HEK293T (cell line): Measurements from ENCODE around the gene CIDEA.

Experiments used
- CTCF ChIA-PET: fragments of 350-600 bp; formaldehyde crosslinking; extraction: SDS; loops from one replicate; lab custom pipeline; 2021; ENCODE audit warnings: antibody characterized with exemption, inconsistent platforms; lab: Yijun Ruan, JAX
- POLR2A ChIA-PET: fragments of 350-600 bp; formaldehyde crosslinking; extraction: SDS; loops from one replicate; lab custom pipeline; 2020; ENCODE audit warnings: antibody characterized with exemption, inconsistent platforms; lab: Yijun Ruan, JAX
- DNase-seq: peaks from one replicate; pipeline ENCODE4 v3.0.0; 2012; ENCODE audit warnings: mixed read lengths; ENCODE audit errors: extremely low spot score
- ARNT ChIP-seq: fragments of 450-650 bp; IDR thresholded peaks from 2 replicates; pipeline ENCODE4 v1.6.1; 2017; ENCODE audit warnings: mild to moderate bottlenecking
- BHLHE40 ChIP-seq: fragments of 450-650 bp; IDR thresholded peaks from 2 replicates; pipeline ENCODE4 v1.6.1; 2016; ENCODE audit warnings: mild to moderate bottlenecking, moderate library complexity, borderline replicate concordance
- CTBP1 ChIP-seq: fragments of 450-650 bp; IDR thresholded peaks from 2 replicates; pipeline ENCODE4 v1.6.1; 2016; ENCODE audit warnings: borderline replicate concordance
- ELF4 ChIP-seq: fragments of 450-650 bp; IDR thresholded peaks from 2 replicates; pipeline ENCODE4 v1.6.1; 2017; ENCODE audit warnings: antibody characterized with exemption
- FOXA1 ChIP-seq: fragments of 450-650 bp; IDR thresholded peaks from 2 replicates; pipeline ENCODE4 v1.6.1; 2016; ENCODE audit warnings: mild to moderate bottlenecking
- FOXK2 ChIP-seq: fragments of 450-650 bp; IDR thresholded peaks from 2 replicates; pipeline ENCODE4 v1.6.1; 2016; ENCODE audit warnings: mild to moderate bottlenecking
- HDGF ChIP-seq: fragments of 450-650 bp; IDR thresholded peaks from 2 replicates; pipeline ENCODE4 v1.6.1; 2017; ENCODE audit warnings: antibody characterized with exemption, borderline replicate concordance
- L3MBTL2 ChIP-seq: fragments of 450-650 bp; conservative IDR thresholded peaks from 2 replicates; pipeline ENCODE4 v1.6.1; 2016; ENCODE audit warnings: mild to moderate bottlenecking
- LEF1 ChIP-seq: fragments of 450-650 bp; IDR thresholded peaks from 2 replicates; pipeline ENCODE4 v1.6.1; 2017; ENCODE audit warnings: mild to moderate bottlenecking, borderline replicate concordance
- NFRKB ChIP-seq: fragments of 450-650 bp; IDR thresholded peaks from 2 replicates; pipeline ENCODE4 v1.6.1; 2016; ENCODE audit warnings: mild to moderate bottlenecking, moderate library complexity
- PKNOX1 ChIP-seq: fragments of 450-650 bp; IDR thresholded peaks from 2 replicates; pipeline ENCODE4 v1.6.1; 2016
- SP1 ChIP-seq: fragments of 450-650 bp; IDR thresholded peaks from 2 replicates; pipeline ENCODE4 v1.6.1; 2017
- SUZ12 ChIP-seq: fragments of 450-650 bp; IDR thresholded peaks from 2 replicates; pipeline ENCODE4 v1.6.1; 2016; ENCODE audit warnings: mild to moderate bottlenecking
- TARDBP ChIP-seq: fragments of 450-650 bp; IDR thresholded peaks from 2 replicates; pipeline ENCODE4 v1.6.1; 2016
- ZNF384 ChIP-seq: fragments of 450-650 bp; IDR thresholded peaks from 2 replicates; pipeline ENCODE4 v1.6.1; 2016

Gene CIDEA

GRCh38 chr18:12271376-12272235 is 17.4 kb downstream of the CIDEA start:
- peak; percentile 74 for DNase-seq
- ChIA-PET CTCF (interaction anchor here (0.5 to 2.0 kb wide), 8 partner anchors 9 to 139 kb away, joined by 3 to 5 read pairs (median 3); no protein-coding TSS in a partner anchor), POLR2A (interaction anchor here (0.6 to 1.2 kb wide), 8 partner anchors 11 to 106 kb away, joined by 3 to 6 read pairs (median 3); partner anchors contain the start of gene AFG3L2)
- TF ChIP-seq SP1 (no peak), ARNT (no peak), ZNF384 (no peak), ELF4 (0 out of 2 replicates have a peak, but pooled peaks have one; percentile 35), PKNOX1 (no peak), NFRKB (no peak), L3MBTL2 (peak; percentile 32; the same call in 1 of the 2 replicates)

- no peak for TF ChIP-seq ZNF384
- TF ChIP-seq L3MBTL2 = no peak
- no peak for TF ChIP-seq SP1
- CTCF ChIA-PET = no interaction called here
- DNase-seq = no peak
- POLR2A ChIA-PET = no interaction called here
Observed at GRCh38 chr18:12274793-12275192, 20.6 kb downstream of the CIDEA start.

- TF ChIP-seq FOXA1 (no peak), HDGF (no peak)
- POLR2A ChIA-PET = no interaction called here
- CTCF ChIA-PET = interaction anchor here (0.6 to 0.7 kb wide), 2 partner anchors 51 to 99 kb away, joined by 3 read pairs; no protein-coding TSS in a partner anchor
- no peak for DNase-seq
Observed at GRCh38 chr18:12276736-12277554, 22.8 kb downstream of the CIDEA start.

GRCh38 chr18:12278215-12278671 is 24.1 kb downstream of the CIDEA start:
- TF ChIP-seq L3MBTL2 (peak; percentile 44; the same call in 1 of the 2 replicates), PKNOX1 (no peak)
- CTCF ChIA-PET = interaction anchor here (1.4 kb wide), 1 partner anchor 12 kb away, joined by 3 read pairs; no protein-coding TSS in a partner anchor
- DNase-seq = no peak
- POLR2A ChIA-PET = no interaction called here

- ChIA-PET POLR2A (interaction anchor here (0.7 kb wide), 1 partner anchor 39 kb away, joined by 3 read pairs; no protein-coding TSS in a partner anchor), CTCF (interaction anchor here (0.6 to 1.4 kb wide), 2 partner anchors 10 to 12 kb away, joined by 3 read pairs; no protein-coding TSS in a partner anchor)
- DNase-seq = no peak
- TF ChIP-seq PKNOX1 (no peak), FOXA1 (no peak), ARNT (no peak), LEF1 (no peak), FOXK2 (no peak), HDGF (no peak), SUZ12 (no peak), ELF4 (no peak), ZNF384 (no peak), SP1 (no peak), TARDBP (no peak)
Observed at GRCh38 chr18:12278741-12279682, 24.9 kb downstream of the CIDEA start.

GRCh38 chr18:12279781-12280531 is 25.8 kb downstream of the CIDEA start:
- no peak for TF ChIP-seq HDGF
- TF ChIP-seq SP1 = no peak
- no peak for TF ChIP-seq CTBP1
- TF ChIP-seq LEF1 = no peak
- TF ChIP-seq FOXK2 = no peak
- TF ChIP-seq SUZ12 = no peak
- no peak for TF ChIP-seq NFRKB
- TF ChIP-seq ZNF384 = no peak
- no peak for TF ChIP-seq TARDBP
- no peak for TF ChIP-seq BHLHE40
- TF ChIP-seq FOXA1 = no peak
- no peak for TF ChIP-seq PKNOX1
- TF ChIP-seq ARNT = no peak
- ChIA-PET POLR2A (no interaction called here), CTCF (interaction anchor here (0.6 to 1.1 kb wide), 2 partner anchors 8 to 9 kb away, joined by 3 read pairs; no protein-coding TSS in a partner anchor)
- DNase-seq = no peak
